Measurements from ENCODE around the gene EIF4G3. TPM values are rescaled to one million over a fixed set of nuclear protein-coding genes. Genes with fewer than 3 reads are reported as not detected.
A peak's percentile ranks its signal among the peaks of the same experiment; 100 is the strongest.
"Not testable (repeated sequence)": the region's sequence is repeated elsewhere in the genome, so short reads cannot be mapped to it uniquely, and the experiment has no call there.

Gene EIF4G3
- total and polyA plus RNA-seq, 12 donors: 13.3 to 50.2 (median 36.1) TPM

GRCh38 chr1:21198929-21199328 is 22.2 kb upstream of the EIF4G3 start:
- ATAC-seq: no peak
- no peak overlapping the region for H3K27ac ChIP-seq
- 66 to 67% methylated on average over 4 of the region's 4 CpGs for WGBS, 2 donors
- intact Hi-C loops (cut with DNase I): loop anchor here in 6 of 10 donors (5.0 to 10.0 kb wide), 4 partner anchors 214 to 502 kb away; partner anchors contain the start of gene HP1BP3 (in 1 of the 6)
- no peak for DNase-seq
- no peak for TF ChIP-seq CTCF (IDR thresholded peaks at IDR 0.05)
- H3K27me3 ChIP-seq: peaks cover 0 to 4% (median 0%) of the 10 kb centered on the region in 7 donors
- H3K36me3 ChIP-seq: no peaks in the 10 kb centered on the region
- H3K4me3 ChIP-seq: no peak overlapping the region
- H3K4me1 ChIP-seq: peaks cover 0 to 6% (median 0%) of the 10 kb centered on the region in 9 donors
- no peaks in the 10 kb centered on the region for H3K9me3 ChIP-seq

GRCh38 chr1:21192871-21193270 is 16.2 kb upstream of the EIF4G3 start:
- Histone ChIP-seq H3K27me3 (peaks cover 0 to 4% (median 0%) of the 10 kb centered on the region in 7 donors), H3K9me3 (no peaks in the 10 kb centered on the region), H3K4me1 (peaks cover 0 to 26% (median 14%) of the 10 kb centered on the region in 9 donors), H3K4me3 (no peak overlapping the region), H3K27ac (peak overlapping the region in 1 of 10 donors; percentile 29), H3K36me3 (no peaks in the 10 kb centered on the region)
- intact Hi-C loops (cut with DNase I): loop anchor here in 4 of 10 donors (2.0 to 10.0 kb wide), 4 partner anchors 206 to 408 kb away; partner anchors contain the start of gene HP1BP3 (in 1 of the 4)
- no peak for DNase-seq
- no peak for ATAC-seq
- WGBS, 2 donors: 82 to 90% methylated on average over 4 of the region's 4 CpGs
- TF ChIP-seq CTCF (IDR thresholded peaks at IDR 0.05): no peak

GRCh38 chr1:21192284-21192683 is 15.6 kb upstream of the EIF4G3 start:
- ATAC-seq (peak in 1 of 8 donors; percentile 52), DNase-seq (no peak)
- Histone ChIP-seq H3K4me3 (no peak overlapping the region), H3K36me3 (no peaks in the 10 kb centered on the region), H3K27me3 (peaks cover 0 to 4% (median 0%) of the 10 kb centered on the region in 7 donors), H3K9me3 (no peaks in the 10 kb centered on the region), H3K4me1 (peaks cover 0 to 26% (median 14%) of the 10 kb centered on the region in 9 donors), H3K27ac (peak overlapping the region in 1 of 10 donors; percentile 29)
- TF ChIP-seq CTCF (IDR thresholded peaks at IDR 0.05): no peak
- intact Hi-C loops (cut with DNase I): loop anchor here in 4 of 10 donors (2.0 to 10.0 kb wide), 4 partner anchors 205 to 407 kb away; partner anchors contain the start of gene HP1BP3 (in 1 of the 4)
- 57 to 58% methylated on average over 5 of the region's 5 CpGs for WGBS, 2 donors

- H3K36me3 ChIP-seq, DNase-seq, H3K27me3 ChIP-seq, H3K4me3 ChIP-seq, H3K27ac ChIP-seq, H3K9me3 ChIP-seq: not testable (repeated sequence)
- intact Hi-C loops (cut with DNase I): loop anchor here in 4 of 10 donors (5.0 to 10.0 kb wide), 3 partner anchors 203 to 406 kb away; partner anchors contain the start of gene HP1BP3 (in 1 of the 4)
- peaks cover 0 to 26% (median 14%) of the 10 kb centered on the region in 9 donors for H3K4me1 ChIP-seq
- peak in 1 of 8 donors; percentile 21 for ATAC-seq
- 50 to 52% methylated on average over 2 of the region's 2 CpGs for WGBS, 2 donors
Measured at GRCh38 chr1:21190771-21191170, 14.1 kb upstream of the EIF4G3 start.
